Measurements from ENCODE around the gene HSPBP1. TPM values are rescaled to one million over a fixed set of nuclear protein-coding genes. Genes with fewer than 3 reads are reported as not detected.

The HSPBP1 gene
- total RNA-seq, 1 donor from 2014 or later = 37.8 TPM

DNA sequence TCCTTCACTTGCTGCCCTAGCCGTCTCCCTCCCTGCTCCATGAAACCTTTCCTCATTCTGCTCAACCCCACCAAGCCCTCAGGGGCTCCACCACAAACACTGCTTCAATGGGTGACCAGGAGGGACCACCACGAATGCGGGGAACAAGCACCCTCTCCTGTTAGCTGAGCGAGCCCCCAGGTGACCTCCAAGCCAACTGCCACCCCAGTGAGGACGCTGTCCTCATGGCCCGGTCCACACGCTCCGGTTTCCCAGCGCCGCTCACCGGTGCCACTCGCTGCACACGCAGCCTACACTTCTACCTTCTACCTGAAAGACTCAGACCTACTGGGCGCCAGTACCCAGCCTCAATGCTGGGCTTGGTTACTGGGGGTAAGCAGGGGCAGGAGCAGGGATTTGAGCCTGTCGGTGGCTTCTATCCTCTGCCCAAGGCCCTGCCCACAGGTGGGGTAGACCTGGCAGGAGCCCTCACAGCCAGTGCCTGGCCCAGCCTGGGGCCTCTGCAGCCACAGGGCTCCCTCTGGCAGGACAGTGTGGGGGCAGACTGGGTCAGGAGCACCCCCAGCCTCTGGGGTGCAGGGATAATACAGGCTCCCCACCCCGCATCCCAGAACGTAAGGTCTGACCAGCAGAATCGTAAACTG, 50.6 kb downstream of the HSPBP1 start:
- H3K4me1 Mint-ChIP-seq (ENCODE audit: unreplicated experiment) = peaks cover 6% of the 10 kb centered on the region
- TF ChIP-seq, protein P1, sequence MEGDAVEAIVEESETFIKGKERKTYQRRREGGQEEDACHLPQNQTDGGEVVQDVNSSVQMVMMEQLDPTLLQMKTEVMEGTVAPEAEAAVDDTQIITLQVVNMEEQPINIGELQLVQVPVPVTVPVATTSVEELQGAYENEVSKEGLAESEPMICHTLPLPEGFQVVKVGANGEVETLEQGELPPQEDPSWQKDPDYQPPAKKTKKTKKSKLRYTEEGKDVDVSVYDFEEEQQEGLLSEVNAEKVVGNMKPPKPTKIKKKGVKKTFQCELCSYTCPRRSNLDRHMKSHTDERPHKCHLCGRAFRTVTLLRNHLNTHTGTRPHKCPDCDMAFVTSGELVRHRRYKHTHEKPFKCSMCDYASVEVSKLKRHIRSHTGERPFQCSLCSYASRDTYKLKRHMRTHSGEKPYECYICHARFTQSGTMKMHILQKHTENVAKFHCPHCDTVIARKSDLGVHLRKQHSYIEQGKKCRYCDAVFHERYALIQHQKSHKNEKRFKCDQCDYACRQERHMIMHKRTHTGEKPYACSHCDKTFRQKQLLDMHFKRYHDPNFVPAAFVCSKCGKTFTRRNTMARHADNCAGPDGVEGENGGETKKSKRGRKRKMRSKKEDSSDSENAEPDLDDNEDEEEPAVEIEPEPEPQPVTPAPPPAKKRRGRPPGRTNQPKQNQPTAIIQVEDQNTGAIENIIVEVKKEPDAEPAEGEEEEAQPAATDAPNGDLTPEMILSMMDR (conservative IDR thresholded peaks at IDR 0.05) = no peak
- H3K4me3 Mint-ChIP-seq = no peak overlapping the region
- no peaks in the 10 kb centered on the region for H3K9me3 Mint-ChIP-seq
- peak overlapping the region; percentile 56 for H3K27ac Mint-ChIP-seq
- H3K36me3 Mint-ChIP-seq = peaks cover 4% of the 10 kb centered on the region
- no peaks in the 10 kb centered on the region for H3K27me3 Mint-ChIP-seq
- no peak for DNase-seq (ENCODE audit: extremely low spot score, unreplicated experiment)

DNA sequence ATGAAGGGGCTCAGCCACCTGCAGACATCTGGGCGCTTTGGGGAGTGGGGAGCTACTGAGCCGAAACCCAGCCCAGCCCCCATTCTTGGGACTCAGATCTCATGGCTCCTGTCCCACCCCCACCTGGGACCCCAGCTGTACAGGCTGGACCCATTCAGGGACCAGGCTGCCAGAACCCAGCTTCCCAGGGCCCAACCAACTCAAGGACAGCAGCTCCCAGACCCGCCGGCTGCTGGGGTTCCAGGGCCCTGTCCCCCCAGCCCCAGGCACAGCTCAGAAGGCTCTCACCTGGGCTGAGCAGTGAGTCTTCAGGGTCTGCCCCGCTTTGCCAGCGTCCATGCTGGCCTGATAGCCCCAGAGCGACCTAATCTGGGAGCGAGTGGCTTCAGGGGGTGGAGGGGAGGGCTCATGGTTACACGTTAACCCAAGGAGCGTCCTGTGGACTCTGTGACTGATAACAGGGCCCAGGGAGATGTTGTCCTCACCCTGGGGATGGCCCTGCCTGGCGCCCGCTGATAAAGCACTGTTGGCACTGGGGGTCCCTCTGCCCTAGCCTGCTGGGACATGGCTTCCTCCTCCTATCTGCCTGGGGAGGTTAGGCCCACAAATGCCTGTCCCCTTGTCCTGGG, 51.4 kb downstream of the HSPBP1 start, which contains the start of gene TMEM86B:
TMEM86B (minus strand) TSS at position 361 of the 629 bp plus-strand sequence; CDS start at position 339, 22 bp downstream.
- Mint-ChIP-seq H3K27ac (peak within 1 kb of the TSS; percentile 56), H3K4me3 (peak within 1 kb of the TSS; percentile 58), H3K9me3 (no peaks in the 10 kb centered on the region), H3K4me1 (ENCODE audit: unreplicated experiment) (peaks cover 6% of the 10 kb centered on the region), H3K36me3 (no peaks in the 10 kb centered on the region), H3K27me3 (no peaks in the 10 kb centered on the region)
- no peak for DNase-seq (ENCODE audit: extremely low spot score, unreplicated experiment)
- TF ChIP-seq, protein P1 (conservative IDR thresholded peaks at IDR 0.05) = no peak

DNA sequence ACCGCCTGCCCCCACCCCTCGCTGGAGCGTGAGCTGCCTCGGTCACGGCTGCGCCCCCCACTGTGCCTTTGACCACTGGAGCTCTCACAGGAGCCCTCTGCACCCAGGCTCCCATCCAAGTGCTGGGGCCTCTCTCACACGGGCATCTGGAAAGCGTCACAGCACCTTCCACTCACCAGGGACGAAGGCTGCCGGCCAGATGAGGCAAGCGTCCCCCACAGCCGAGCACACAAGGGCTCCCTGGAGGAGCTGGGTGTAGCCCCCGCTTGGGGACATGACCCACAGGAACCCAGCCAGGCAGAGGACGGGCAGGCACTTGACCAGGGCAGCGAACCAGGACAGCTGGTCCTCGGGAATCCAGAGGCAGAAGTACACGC, 51.9 kb downstream of the HSPBP1 start:
- Mint-ChIP-seq H3K4me3 (peak overlapping the region; percentile 58), H3K9me3 (no peaks in the 10 kb centered on the region), H3K36me3 (no peaks in the 10 kb centered on the region), H3K27ac (peak overlapping the region; percentile 43), H3K27me3 (no peaks in the 10 kb centered on the region), H3K4me1 (ENCODE audit: unreplicated experiment) (peaks cover 6% of the 10 kb centered on the region)
- TF ChIP-seq, protein P1 (conservative IDR thresholded peaks at IDR 0.05) = no peak
- no peak for DNase-seq (ENCODE audit: extremely low spot score, unreplicated experiment)

DNA sequence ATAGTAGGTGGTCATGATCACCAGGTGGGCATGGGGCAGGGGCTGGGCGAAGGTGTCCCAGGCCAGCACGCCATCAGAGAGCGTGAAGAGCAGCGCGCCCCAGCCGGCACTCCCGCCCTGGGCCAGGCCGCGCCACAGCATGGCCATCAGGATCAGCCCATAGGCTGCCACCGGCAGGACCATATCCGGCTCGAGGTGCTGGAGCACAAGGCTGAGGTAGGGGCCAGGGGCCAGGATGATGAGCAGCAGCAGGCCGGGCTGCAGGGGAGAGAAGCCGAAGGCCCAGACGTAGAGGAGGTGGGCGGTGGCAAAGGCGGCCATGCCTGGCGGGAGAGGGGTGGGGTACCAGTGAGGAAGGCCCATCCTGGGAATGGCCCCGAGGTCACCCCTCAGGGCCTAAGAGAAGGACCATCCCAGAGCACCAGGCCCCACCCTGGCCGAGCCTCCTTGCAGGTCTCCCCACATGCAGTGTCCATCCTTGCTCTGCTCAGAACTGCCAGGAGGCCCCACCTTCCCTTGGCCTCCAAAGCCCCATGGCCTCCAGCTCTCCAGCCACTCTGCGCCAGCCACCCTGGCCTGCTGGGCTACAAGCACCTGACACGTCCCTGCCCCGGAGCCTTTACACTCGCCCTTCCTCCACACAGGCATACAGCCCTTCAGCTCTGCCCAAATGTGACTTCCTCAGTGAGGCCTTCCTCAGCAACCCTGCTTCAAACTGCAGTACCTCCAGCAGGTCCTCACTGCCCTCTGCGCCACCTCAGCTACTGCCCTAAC, 52.5 kb downstream of the HSPBP1 start:
- TF ChIP-seq, protein P1 (conservative IDR thresholded peaks at IDR 0.05) = no peak
- H3K9me3 Mint-ChIP-seq = no peaks in the 10 kb centered on the region
- no peaks in the 10 kb centered on the region for H3K36me3 Mint-ChIP-seq
- DNase-seq (ENCODE audit: extremely low spot score, unreplicated experiment) = no peak
- peak overlapping the region; percentile 58 for H3K4me3 Mint-ChIP-seq
- peaks cover 6% of the 10 kb centered on the region for H3K4me1 Mint-ChIP-seq (ENCODE audit: unreplicated experiment)
- no peaks in the 10 kb centered on the region for H3K27me3 Mint-ChIP-seq
- H3K27ac Mint-ChIP-seq = peak overlapping the region; percentile 43

DNA sequence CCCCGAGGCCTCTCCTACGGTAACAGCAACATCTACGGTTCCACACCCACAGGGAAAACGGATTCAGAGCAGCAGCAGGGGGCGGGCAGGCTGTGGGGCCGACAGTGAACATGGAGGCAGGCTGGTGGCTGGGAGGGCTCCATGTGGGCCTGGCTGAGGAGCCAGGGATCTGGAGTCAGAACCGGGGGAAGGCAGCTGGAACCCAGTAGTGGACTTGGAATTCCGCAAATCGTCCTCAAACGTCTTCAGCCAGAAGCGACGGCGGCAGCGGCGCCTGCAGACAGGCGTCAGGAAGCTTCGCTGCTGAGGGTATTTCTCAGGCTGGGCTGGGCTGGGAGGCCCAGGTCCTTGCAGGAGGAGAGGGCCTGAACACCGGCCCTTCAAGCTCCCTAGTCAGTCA, 53.1 kb downstream of the HSPBP1 start:
- H3K4me3 Mint-ChIP-seq = no peak overlapping the region
- H3K4me1 Mint-ChIP-seq (ENCODE audit: unreplicated experiment) = peaks cover 6% of the 10 kb centered on the region
- no peaks in the 10 kb centered on the region for H3K27me3 Mint-ChIP-seq
- DNase-seq (ENCODE audit: extremely low spot score, unreplicated experiment) = no peak
- no peaks in the 10 kb centered on the region for H3K9me3 Mint-ChIP-seq
- H3K27ac Mint-ChIP-seq = no peak overlapping the region
- TF ChIP-seq, protein P1 (conservative IDR thresholded peaks at IDR 0.05) = no peak
- no peaks in the 10 kb centered on the region for H3K36me3 Mint-ChIP-seq

All from type B pancreatic cell (in vitro differentiated cells).